CD4-positive, alpha-beta T cell (primary cell): ENCODE results near the gene PLIN3. TPM values are rescaled to one million over a fixed set of nuclear protein-coding genes. Genes with fewer than 3 reads are reported as not detected.
A peak's percentile ranks its signal among the peaks of the same experiment; 100 is the strongest.

Experiments used
- ATAC-seq: fragments of 200-7000 bp; cut with Tn5 transposase; one replicate; pipeline ENCODE4 v1.10.0; 2022; ENCODE audit warnings: mild to moderate bottlenecking; ENCODE audit not compliant: poor library complexity
- CTCF ChIA-PET: fragments of 350-600 bp; sonication (Branson Sonifier 250); formaldehyde crosslinking; loops from one replicate; lab custom pipeline; 2021; ENCODE audit warnings: antibody characterized with exemption, inconsistent platforms; lab: Charles Lee
- POLR2A ChIA-PET: fragments of 350-600 bp; sonication (Branson Sonifier 250); formaldehyde crosslinking; loops from one replicate; lab custom pipeline; 2021; ENCODE audit warnings: antibody characterized with exemption, inconsistent platforms; lab: Charles Lee
- DNase-seq, 14 experiments: peaks; one replicate each; pipeline ENCODE4 v3.0.0-alpha.2; 2013 to 2020; ENCODE audit warnings: mixed read lengths in 2 of 14
- H3K27ac ChIP-seq, 2 donors: one replicate each; pipeline versions ENCODE4 v1.5.1 to v1.7.0; 2013; ENCODE audit warnings: low read length in 2 of 2, low read depth in 1 of 2, mild to moderate bottlenecking in 1 of 2
- H3K27me3 ChIP-seq, 2 experiments: 1 replicate in 1 of 2; 2 replicates in 1 of 2; pipeline versions ENCODE4 v1.6.1 to v1.7.0; 2013; ENCODE audit warnings: low read length in 2 of 2, control low read depth in 1 of 2, mild to moderate bottlenecking in 1 of 2, moderate library complexity in 1 of 2; ENCODE audit not compliant: insufficient read depth in 2 of 2, control insufficient read depth in 1 of 2
- H3K36me3 ChIP-seq: one replicate; pipeline ENCODE4 v1.6.1; 2013; ENCODE audit warnings: low read length, control low read depth; ENCODE audit not compliant: insufficient read depth
- H3K4me1 ChIP-seq: one replicate; pipeline ENCODE4 v1.6.1; 2013; ENCODE audit warnings: low read length, control low read depth; ENCODE audit not compliant: insufficient read depth
- H3K4me3 ChIP-seq: one replicate; pipeline ENCODE4 v1.5.1; 2013; ENCODE audit warnings: mild to moderate bottlenecking, low read length, moderate library complexity
- H3K9me3 ChIP-seq, 2 experiments: 1 replicate in 1 of 2; 2 replicates in 1 of 2; pipeline versions ENCODE4 v1.6.1 to v1.7.0; 2013; ENCODE audit warnings: low read length in 2 of 2, mild to moderate bottlenecking in 2 of 2, control low read depth in 1 of 2, moderate library complexity in 1 of 2; ENCODE audit not compliant: control insufficient read depth in 1 of 2, insufficient read depth in 1 of 2
- H3K27ac Mint-ChIP-seq: one replicate; pipeline ENCODE4 v1.8.0; 2020; ENCODE audit warnings: mixed read lengths
- H3K27me3 Mint-ChIP-seq: one replicate; pipeline ENCODE4 v1.8.0; 2021; ENCODE audit warnings: mixed read lengths
- H3K36me3 Mint-ChIP-seq: one replicate; pipeline ENCODE4 v1.8.0; 2021; ENCODE audit warnings: low read depth, mixed read lengths
- H3K4me1 Mint-ChIP-seq: one replicate; pipeline ENCODE4 v1.8.0; 2021; ENCODE audit warnings: low read depth, mixed read lengths
- H3K4me3 Mint-ChIP-seq: one replicate; pipeline ENCODE4 v1.8.0; 2020; ENCODE audit warnings: mild to moderate bottlenecking, mixed read lengths
- H3K9me3 Mint-ChIP-seq: one replicate; pipeline ENCODE4 v1.8.0; 2020; ENCODE audit warnings: mixed read lengths
- CTCF ChIP-seq: fragments of 200-600 bp; IDR thresholded peaks from one replicate; pipeline ENCODE4 v1.8.0; 2022; ENCODE audit warnings: antibody characterized with exemption, mild to moderate bottlenecking
- intact Hi-C, 2 experiments: fragments of 100-400 bp; cut with DNase I in 1 of 2; cut with micrococcal nuclease in 1 of 2; formaldehyde crosslinking; loops; one replicate each; pipeline versions ENCODE4 v1.15.1 to v1.9.0; 2023 to 2025; cut with DNase I, micrococcal nuclease
- total RNA-seq, 174 experiments: library from RNA in 2 of 174; stranded (reverse) in 2 of 174; gene quantifications; one replicate each; pipeline ENCODE4 v1.2.3 and lab custom pipeline; 2021 to 2026

The PLIN3 gene
- total RNA-seq, 2 experiments from 2014 or later: 18.2 to 19.1 TPM

- Histone ChIP-seq H3K4me3 (no peak overlapping the region), H3K27me3 (no peaks in the 10 kb centered on the region), H3K9me3 (no peaks in the 10 kb centered on the region), H3K27ac (no peak overlapping the region), H3K4me1 (peaks cover 28% of the 10 kb centered on the region), H3K36me3 (no peaks in the 10 kb centered on the region)
- no peak for TF ChIP-seq CTCF
- peak in 3 of 14 experiments; percentile 21 to 69 (median 57) for DNase-seq
- H3K4me1 Mint-ChIP-seq: peaks cover 12% of the 10 kb centered on the region
- H3K27ac Mint-ChIP-seq: no peak overlapping the region
- intact Hi-C loops: no loop called here
- ChIA-PET POLR2A (no interaction called here), CTCF (interaction anchor here (0.9 to 4.7 kb wide), 2 partner anchors 44 to 61 kb away, joined by 4 to 60 read pairs; no protein-coding TSS in a partner anchor)
- peaks cover 11% of the 10 kb centered on the region for H3K27me3 Mint-ChIP-seq
- ATAC-seq: no peak
- no peaks in the 10 kb centered on the region for H3K9me3 Mint-ChIP-seq
- H3K4me3 Mint-ChIP-seq: no peak overlapping the region
- H3K36me3 Mint-ChIP-seq: no peaks in the 10 kb centered on the region
Observed at GRCh38 chr19:4870025-4870700, 2.7 kb upstream of the PLIN3 start.

GRCh38 chr19:4868286-4868834 lies 893 bp upstream of the PLIN3 start:
- H3K4me3 Mint-ChIP-seq: peak overlapping the region; percentile 88
- DNase-seq (peak in 1 of 14 experiments; percentile 33), ATAC-seq (no peak)
- H3K27ac Mint-ChIP-seq: no peak overlapping the region
- intact Hi-C loops: loop anchor here in 1 of 2 experiments (5.0 kb wide), 1 partner anchor 99 kb away; the partner anchor contains the start of gene KDM4B
- ChIA-PET POLR2A (interaction anchor here (2.6 to 3.1 kb wide), 3 partner anchors 43 to 49 kb away, joined by 11 to 24 read pairs (median 22); no protein-coding TSS in a partner anchor), CTCF (interaction anchor here (1.0 to 2.3 kb wide), 3 partner anchors 43 to 58 kb away, joined by 4 to 18 read pairs (median 4); no protein-coding TSS in a partner anchor)
- Histone ChIP-seq H3K27me3 (no peaks in the 10 kb centered on the region), H3K9me3 (no peaks in the 10 kb centered on the region), H3K4me1 (peaks cover 28% of the 10 kb centered on the region), H3K36me3 (no peaks in the 10 kb centered on the region), H3K27ac (no peak overlapping the region), H3K4me3 (peak overlapping the region; percentile 89)
- peaks cover 12% of the 10 kb centered on the region for H3K4me1 Mint-ChIP-seq
- TF ChIP-seq CTCF: no peak
- H3K9me3 Mint-ChIP-seq: no peaks in the 10 kb centered on the region
- no peaks in the 10 kb centered on the region for H3K36me3 Mint-ChIP-seq
- H3K27me3 Mint-ChIP-seq: peaks cover 4% of the 10 kb centered on the region

GRCh38 chr19:4866595-4867424 lies 657 bp downstream of the PLIN3 start:
- Histone ChIP-seq H3K9me3 (no peaks in the 10 kb centered on the region), H3K4me1 (peaks cover 22% of the 10 kb centered on the region), H3K27me3 (no peaks in the 10 kb centered on the region), H3K4me3 (peak overlapping the region; percentile 89), H3K27ac (peak overlapping the region in 1 of 2 donors; percentile 70), H3K36me3 (no peaks in the 10 kb centered on the region)
- no peak for TF ChIP-seq CTCF
- Mint-ChIP-seq H3K4me3 (peak overlapping the region; percentile 88), H3K27ac (peak overlapping the region; percentile 69), H3K9me3 (no peaks in the 10 kb centered on the region), H3K4me1 (peaks cover 7% of the 10 kb centered on the region), H3K36me3 (no peaks in the 10 kb centered on the region), H3K27me3 (no peaks in the 10 kb centered on the region)
- CTCF ChIA-PET: interaction anchor here (1.1 to 2.3 kb wide), 4 partner anchors 15 to 135 kb away, joined by 3 to 18 read pairs (median 6); no protein-coding TSS in a partner anchor
- intact Hi-C loops: loop anchor here in 1 of 2 experiments (1.0 to 5.0 kb wide), 2 partner anchors 52 to 100 kb away; partner anchors contain the start of gene KDM4B
- DNase-seq: peak in 13 of 14 experiments; percentile 17 to 77 (median 34)
- POLR2A ChIA-PET: interaction anchor here (0.9 to 3.1 kb wide), 6 partner anchors 45 to 104 kb away, joined by 3 to 24 read pairs (median 10); partner anchors contain the start of genes FEM1A and KDM4B
- ATAC-seq: peak; percentile 19
